SU-DHL-6 (cell line): ENCODE data around the gene TREH.

Experiments used
- H2AFZ ChIP-seq: fragments of 200-600 bp; sonication (generic); 2 replicates; pipeline ENCODE4 v1.6.1; 2014; ENCODE audit warnings: low read depth, mild to moderate bottlenecking, moderate library complexity, mixed read lengths, antibody characterized with exemption, low read length; ENCODE audit not compliant: severe bottlenecking
- H3F3A ChIP-seq: fragments of 200-600 bp; shearing (Covaris generic); 2 replicates; pipeline ENCODE4 v1.6.0; 2016; ENCODE audit warnings: antibody characterized with exemption, mild to moderate bottlenecking; ENCODE audit not compliant: insufficient read depth
- H3K27ac ChIP-seq: fragments of 200-600 bp; sonication (generic); 2 replicates; pipeline ENCODE4 v1.5.1; 2016; ENCODE audit warnings: low read depth, mild to moderate bottlenecking, low read length, moderate library complexity, mixed read lengths
- H3K27me3 ChIP-seq: fragments of 200-600 bp; sonication (generic), shearing (Covaris generic); 2 replicates; pipeline ENCODE4 v1.6.0; 2014; ENCODE audit warnings: mild to moderate bottlenecking, low read length
- H3K36me3 ChIP-seq: fragments of 200-600 bp; sonication (generic); 2 replicates; pipeline ENCODE4 v1.6.1; 2014; ENCODE audit warnings: mild to moderate bottlenecking, low read length, mixed read lengths
- H3K4me2 ChIP-seq: fragments of 300-600, 200-600 bp; shearing (Covaris generic), sonication (generic); 2 replicates; pipeline ENCODE4 v1.6.0; 2014; ENCODE audit warnings: low read length, low read depth, mild to moderate bottlenecking; ENCODE audit not compliant: poor library complexity, severe bottlenecking
- H3K4me3 ChIP-seq: fragments of 200-600 bp; sonication (generic); 2 replicates; pipeline ENCODE4 v1.5.1; 2014; ENCODE audit warnings: antibody characterized with exemption, low read length, mild to moderate bottlenecking, mixed read lengths; ENCODE audit not compliant: insufficient read depth, poor library complexity, severe bottlenecking
- H3K79me2 ChIP-seq: fragments of 200-600 bp; sonication (generic); 2 replicates; pipeline ENCODE4 v1.6.1; 2014; ENCODE audit warnings: mild to moderate bottlenecking, low read length, moderate library complexity; ENCODE audit not compliant: insufficient read depth
- H3K9ac ChIP-seq: fragments of 200-600 bp; sonication (generic); 2 replicates; pipeline ENCODE4 v1.7.0; 2014; ENCODE audit warnings: mild to moderate bottlenecking, low read length
- H3K9me2 ChIP-seq: fragments of 200-600 bp; sonication (generic); replicated peaks from 2 replicates; pipeline ENCODE4 v1.6.1; 2014; ENCODE audit warnings: low read length; ENCODE audit not compliant: insufficient read depth
- H3K9me3 ChIP-seq: fragments of 200-600 bp; sonication (generic); 2 replicates; pipeline ENCODE4 v1.6.1; 2014; ENCODE audit warnings: low read length, mixed read lengths; ENCODE audit not compliant: insufficient read depth
- H4K20me1 ChIP-seq: fragments of 200-600 bp; sonication (generic); 2 replicates; pipeline ENCODE4 v1.6.1; 2014; ENCODE audit warnings: low read depth, mild to moderate bottlenecking, antibody characterized with exemption, low read length, moderate library complexity, mixed read lengths
- CTCF ChIP-seq: fragments of 200-600 bp; sonication (generic); IDR thresholded peaks from one replicate; pipeline ENCODE4 v1.5.1; 2017; ENCODE audit warnings: antibody characterized with exemption, mild to moderate bottlenecking, low read length, moderate library complexity; ENCODE audit not compliant: insufficient read depth, poor library complexity, severe bottlenecking
- EZH2phosphoT487 ChIP-seq: fragments of 200-600 bp; sonication (generic), shearing (Covaris generic); conservative IDR thresholded peaks from 2 replicates; pipeline ENCODE4 v1.6.1; 2018; ENCODE audit warnings: mild to moderate bottlenecking, antibody characterized with exemption, low read length, moderate library complexity, mixed read lengths

TREH gene

DNA sequence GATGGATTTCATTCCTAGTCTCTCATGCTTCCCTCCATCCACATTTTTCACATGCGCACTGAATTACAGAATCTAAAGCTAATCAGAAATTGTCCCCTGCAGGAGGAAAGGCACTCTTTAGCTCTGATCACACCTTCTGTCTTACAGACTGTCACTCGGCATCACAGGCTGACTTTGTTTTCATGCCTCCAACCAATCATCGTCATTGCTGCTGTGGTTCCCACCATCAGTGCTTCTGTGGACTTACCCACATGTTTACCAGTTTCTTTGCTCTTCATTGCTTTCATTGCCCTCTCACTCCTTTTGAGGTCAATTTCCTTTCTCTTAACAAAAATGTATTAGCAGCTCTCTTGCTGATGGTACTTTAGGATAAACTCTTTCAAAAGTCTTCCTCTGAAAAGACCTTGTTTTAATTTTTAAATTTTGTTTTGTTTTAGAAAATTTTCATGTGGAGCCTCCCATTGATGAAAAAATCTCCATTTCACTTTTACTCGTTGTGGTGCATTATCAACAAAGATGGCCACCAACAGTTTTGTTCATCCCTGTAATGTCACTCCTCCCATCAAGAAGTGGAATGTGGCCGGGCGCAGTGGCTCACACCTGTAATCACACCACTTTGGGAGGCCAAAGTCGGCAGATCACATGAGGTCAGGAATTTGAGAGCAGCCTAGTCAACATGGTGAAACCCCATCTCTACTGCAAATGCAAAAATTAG is 20.2 kb upstream of the TREH start:
- Histone ChIP-seq H3F3A (no peaks in the 10 kb centered on the region), H3K9ac (no peak overlapping the region), H3K27me3 (no peaks in the 10 kb centered on the region), H3K4me3 (no peak overlapping the region), H3K79me2 (no peaks in the 10 kb centered on the region), H3K9me2 (no peaks in the 10 kb centered on the region), H3K36me3 (no peaks in the 10 kb centered on the region), H3K9me3 (no peaks in the 10 kb centered on the region), H2AFZ (no peak overlapping the region), H4K20me1 (no peaks in the 10 kb centered on the region), H3K27ac (no peak overlapping the region), H3K4me2 (no peak overlapping the region)
- no peak for TF ChIP-seq CTCF
- TF ChIP-seq EZH2phosphoT487 = no peak

- Histone ChIP-seq H2AFZ (no peak overlapping the region), H3F3A (no peaks in the 10 kb centered on the region), H4K20me1 (no peaks in the 10 kb centered on the region), H3K9me3 (no peaks in the 10 kb centered on the region), H3K27ac (no peak overlapping the region), H3K4me3 (no peak overlapping the region), H3K4me2 (no peak overlapping the region), H3K27me3 (no peaks in the 10 kb centered on the region), H3K79me2 (no peaks in the 10 kb centered on the region), H3K36me3 (no peaks in the 10 kb centered on the region), H3K9ac (no peak overlapping the region), H3K9me2 (no peaks in the 10 kb centered on the region)
- TF ChIP-seq CTCF (no peak), EZH2phosphoT487 (no peak)
Observed at GRCh38 chr11:118697346-118697745, 17.9 kb upstream of the TREH start.

- Histone ChIP-seq H3F3A (no peaks in the 10 kb centered on the region), H3K9me2 (no peaks in the 10 kb centered on the region), H3K4me3 (no peak overlapping the region), H3K27me3 (no peaks in the 10 kb centered on the region), H4K20me1 (no peaks in the 10 kb centered on the region), H3K79me2 (no peaks in the 10 kb centered on the region), H3K9me3 (no peaks in the 10 kb centered on the region), H2AFZ (no peak overlapping the region), H3K4me2 (no peak overlapping the region), H3K9ac (no peak overlapping the region), H3K27ac (no peak overlapping the region), H3K36me3 (no peaks in the 10 kb centered on the region)
- TF ChIP-seq CTCF = no peak
- TF ChIP-seq EZH2phosphoT487 = no peak
Observed at GRCh38 chr11:118696673-118697226, 17.3 kb upstream of the TREH start.
